NCI-H1048 (cell line): ENCODE data around the gene HK2.
"Not testable (repeated sequence)": the region's sequence is repeated elsewhere in the genome, so short reads cannot be mapped to it uniquely, and the experiment has no call there.

Experiments used
- DNase-seq: peaks from one replicate; lab custom pipeline; 2025; lab: John Stamatoyannopoulos, UW

HK2 gene

DNA sequence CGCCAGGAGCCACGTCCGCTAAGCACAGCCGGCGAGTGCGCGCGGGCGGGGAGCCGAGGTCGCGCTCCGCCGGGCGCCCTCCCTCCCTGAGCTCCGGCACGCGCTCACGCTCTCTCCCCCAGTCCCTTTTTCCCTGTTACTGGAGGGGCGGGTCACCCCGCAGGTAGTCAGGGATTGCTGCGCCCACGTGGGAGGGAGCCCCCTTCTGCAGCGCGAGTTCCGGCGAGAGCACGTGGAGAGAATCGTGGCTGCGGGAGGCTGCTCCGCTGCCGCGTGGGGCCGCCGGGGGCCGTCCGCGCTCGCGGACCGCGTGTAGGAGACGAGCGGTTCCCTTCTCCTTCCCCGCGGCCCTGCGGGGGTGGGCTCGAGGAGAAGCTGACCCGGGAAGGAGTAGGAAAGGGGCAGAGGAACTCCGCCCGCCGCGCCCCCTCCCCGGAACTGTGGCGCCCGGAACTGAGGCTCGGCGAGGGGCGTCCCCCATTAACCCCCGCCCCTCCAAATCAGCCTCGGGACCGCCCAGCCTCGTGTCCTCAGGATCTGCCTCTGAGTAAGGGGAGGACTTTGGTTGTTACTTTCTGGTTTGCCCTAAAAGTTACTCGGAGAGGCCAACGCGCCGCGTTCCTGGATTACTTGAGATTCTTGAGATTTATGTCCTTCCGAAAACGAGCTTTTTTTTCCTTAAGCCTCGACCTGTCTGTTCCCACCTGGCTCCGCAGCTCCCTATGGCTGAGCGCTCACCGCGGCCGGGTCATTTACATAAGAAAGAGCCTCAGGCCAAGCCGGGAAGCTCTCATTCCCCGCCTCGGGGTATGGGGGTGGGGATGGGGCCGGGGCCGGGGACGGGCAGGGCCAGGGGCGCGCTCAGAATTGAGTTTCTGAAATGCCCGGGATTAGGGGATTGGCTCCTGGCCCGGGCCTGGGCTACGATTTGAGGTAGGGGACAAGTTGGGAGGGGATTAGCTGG lies 1.1 kb downstream of the HK2 start:
- no peak for DNase-seq

DNA sequence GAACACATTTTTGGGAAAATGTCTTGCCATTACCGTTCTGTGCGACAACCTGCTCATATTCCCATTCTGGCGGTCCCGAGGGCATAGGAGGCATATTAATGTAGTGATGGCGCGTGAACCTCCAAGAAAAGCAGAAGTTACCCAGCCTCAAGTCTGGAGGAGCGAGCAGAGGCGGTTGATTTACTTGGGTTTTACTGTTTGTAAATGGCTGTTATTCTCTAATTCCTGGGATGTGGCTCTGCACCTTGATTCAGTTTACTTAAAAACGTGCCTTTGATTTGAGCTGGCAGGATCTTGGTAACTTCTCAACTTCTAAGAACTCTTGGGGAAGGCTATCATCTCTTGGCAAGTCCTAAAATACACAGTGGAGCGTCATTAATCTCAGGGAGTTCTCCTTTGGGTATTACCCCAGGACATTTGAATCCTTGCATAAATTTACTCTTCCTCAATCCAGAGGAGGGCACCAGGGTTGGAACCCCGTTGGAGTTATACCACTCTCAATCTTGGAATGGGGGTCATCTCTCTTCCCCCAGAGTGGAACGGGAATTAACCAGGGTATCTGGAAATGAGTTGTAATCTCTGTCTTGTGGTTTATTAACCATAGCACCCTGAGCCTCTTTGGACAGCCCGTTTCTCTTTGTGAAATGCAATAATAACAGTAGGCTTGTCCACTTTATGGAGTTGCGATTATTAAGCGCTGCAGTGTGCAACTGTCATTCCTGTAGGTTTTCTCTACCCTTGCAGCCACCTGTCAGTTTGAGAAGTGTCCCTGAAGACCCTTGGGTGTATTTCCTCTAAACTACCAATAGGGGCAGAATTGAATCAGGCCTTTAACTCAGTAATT lies 2.1 kb downstream of the HK2 start:
- no peak for DNase-seq

DNA sequence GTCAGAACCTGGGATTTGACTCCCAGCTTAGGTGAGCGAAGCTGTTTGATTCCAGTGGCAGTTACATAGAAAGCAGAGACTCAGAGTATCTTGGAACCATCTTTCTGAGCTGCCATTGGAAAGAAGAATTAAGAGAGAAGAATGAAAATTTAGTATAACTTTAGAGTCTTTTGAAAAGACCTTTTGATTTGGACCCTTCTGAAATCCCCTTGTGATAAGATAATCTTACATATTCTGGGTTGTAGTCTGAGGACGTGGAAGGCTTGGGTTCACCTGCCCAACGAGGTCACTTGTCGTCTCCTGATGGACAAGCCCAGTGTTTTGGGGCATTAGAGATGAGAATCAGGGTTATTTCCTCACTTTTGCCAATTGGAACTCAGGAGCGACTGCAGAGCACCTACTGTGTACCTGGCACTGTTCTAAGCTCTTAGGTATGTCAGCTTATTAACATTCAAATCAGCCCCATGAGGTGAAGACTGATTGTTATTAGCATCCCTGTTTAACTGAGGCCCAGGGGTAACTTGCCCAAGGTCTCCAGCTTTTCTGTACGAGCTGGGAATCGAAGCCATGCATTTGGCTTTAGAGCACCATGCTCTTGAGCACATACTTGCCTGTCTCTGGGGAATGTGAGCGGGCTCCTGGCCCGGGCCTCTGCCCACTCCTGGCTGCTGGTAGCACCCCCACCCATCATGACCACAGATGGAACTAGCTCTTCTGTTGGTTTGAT lies 2.9 kb downstream of the HK2 start:
- DNase-seq: no peak

DNA sequence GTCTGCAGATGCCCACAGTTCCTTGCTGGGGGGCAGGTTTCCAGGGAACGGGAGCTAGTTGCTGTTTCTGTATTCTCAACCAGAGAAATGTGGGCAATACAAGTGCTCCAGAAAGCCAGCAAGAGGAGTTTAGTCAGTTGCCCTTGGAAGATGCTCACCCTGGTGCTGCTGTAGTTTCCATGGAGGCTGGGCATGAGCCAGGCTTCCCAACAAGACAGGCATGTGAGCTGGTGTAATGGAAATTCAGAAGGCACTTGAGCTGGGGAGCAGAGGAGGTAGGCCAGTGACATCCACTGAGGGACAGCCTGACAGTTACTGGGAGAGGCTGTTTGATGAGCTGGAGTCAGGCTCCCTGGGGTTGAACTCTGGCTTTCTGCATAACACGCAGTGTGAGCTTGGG lies 7.7 kb downstream of the HK2 start:
- DNase-seq: no peak

DNA sequence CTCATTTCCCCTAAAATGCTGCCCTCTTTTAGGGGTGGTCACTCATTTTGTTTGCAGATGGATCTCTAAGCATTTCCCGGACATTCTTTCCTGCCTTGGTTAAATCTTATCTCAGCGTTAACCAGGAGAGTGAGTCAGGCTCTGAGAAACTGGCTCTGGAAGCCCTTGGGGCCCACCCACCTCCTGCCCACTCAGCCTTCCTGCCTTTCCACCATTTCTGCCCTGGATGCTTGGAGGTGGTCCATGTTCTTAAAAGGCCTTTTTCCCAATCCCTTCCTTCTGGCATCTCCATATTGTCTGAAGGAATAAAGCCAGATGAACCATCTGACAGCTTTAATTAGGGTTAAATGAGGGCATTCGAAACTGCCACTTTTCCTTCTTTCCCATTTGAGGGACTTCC lies 9.5 kb downstream of the HK2 start:
- DNase-seq: no peak

DNA sequence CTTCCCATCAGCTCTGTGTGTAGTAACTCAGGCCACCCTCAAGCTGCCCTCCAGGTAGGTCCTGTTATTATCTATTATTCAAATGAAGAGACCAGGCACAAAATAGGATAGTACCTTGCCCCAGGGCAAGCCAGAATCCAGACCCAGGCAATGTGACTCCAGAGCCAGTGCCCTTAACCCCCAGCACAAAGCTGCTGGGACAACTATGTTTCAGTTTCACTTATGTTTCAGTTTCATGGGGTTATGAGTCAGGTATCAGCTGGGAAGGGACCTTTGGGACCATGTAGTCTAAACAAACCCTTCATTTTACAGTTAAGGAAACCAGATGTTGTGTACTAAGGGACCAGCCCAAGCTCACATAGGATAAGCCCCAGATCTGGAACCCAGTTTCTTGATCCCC lies 10.0 kb downstream of the HK2 start:
- no peak for DNase-seq

DNA sequence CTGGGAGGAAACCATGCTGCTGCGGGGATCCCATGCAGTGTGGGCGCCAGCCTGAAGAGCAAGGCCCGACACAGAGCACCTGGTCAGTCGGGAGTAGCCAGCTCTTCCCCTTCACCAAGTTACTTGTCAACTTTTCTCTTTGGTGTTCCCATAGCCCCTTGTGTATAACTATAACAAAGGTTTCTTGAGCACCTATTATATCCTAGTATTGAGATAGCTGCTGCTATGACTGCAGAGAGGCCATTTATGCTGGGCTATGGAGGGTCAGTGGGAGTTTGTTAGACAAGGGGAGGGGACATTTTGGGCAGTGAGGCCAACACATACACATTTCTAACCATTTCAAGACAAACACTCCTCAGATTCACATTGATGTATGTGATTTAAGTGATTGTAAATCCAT lies 10.8 kb downstream of the HK2 start:
- DNase-seq: no peak

DNA sequence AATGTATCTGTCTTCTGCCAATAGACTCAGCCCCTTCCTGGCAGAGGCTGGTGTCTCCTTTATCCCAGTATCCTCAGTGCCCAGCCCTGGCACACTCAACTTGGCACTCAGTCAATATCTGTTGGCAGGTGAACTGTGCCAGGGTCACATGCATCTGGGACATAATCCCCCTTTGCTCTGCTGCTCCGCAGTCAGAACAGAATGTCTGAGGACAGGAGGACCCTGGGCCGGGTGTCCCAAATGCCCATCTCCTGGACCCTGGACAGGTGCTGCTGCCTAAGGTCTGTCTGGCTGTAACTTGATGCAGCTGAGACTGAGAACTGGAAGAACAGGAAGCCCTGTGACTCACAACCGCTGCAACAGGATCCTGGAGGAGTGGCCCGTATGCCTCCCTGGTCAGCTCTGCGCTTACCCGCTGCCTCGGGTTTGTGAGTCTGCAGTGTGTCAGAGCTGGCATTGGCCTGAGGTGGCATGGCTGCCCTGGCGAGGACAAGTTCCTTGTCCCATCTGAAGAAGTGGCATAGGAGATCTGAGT lies 11.4 kb downstream of the HK2 start:
- no peak for DNase-seq

DNA sequence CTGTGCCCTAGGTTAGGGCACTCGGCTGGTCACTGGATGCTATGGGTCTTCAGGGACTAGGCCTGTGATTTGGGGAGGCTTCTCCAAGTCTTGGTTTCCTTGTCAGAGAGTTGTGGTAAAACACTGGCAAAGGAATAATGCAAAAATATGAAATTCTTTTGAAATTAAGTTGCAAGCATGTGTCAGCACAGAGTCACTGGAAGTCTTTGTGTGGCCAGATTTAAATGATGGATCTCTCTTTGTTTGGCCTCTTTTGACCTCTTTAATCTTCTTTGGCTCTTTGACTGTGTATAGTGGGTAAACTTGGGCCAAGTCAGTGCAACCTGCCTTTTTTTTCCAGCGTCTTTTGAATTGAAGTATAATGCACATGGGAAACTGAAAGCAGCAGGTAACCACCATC lies 12.1 kb downstream of the HK2 start:
- no peak for DNase-seq

DNA sequence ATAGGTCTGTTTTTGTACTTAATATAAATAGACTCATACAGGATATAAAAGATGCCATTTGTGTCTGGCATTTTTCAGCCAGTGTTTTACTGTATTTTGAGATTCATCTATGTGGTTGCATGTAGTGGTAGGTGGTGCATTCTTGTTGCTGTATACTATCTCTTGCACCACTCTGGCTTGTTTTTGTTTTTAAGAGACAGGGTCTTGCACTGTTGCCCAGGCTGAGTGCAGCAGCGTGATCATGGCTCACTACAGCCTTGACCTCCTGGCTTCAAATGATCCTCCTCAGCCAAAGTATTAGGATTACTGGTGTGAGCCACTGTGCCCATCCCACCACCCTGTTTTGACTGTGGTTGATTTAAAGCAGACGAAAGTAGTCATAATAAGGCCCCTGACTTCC lies 12.6 kb downstream of the HK2 start:
- DNase-seq: no peak

DNA sequence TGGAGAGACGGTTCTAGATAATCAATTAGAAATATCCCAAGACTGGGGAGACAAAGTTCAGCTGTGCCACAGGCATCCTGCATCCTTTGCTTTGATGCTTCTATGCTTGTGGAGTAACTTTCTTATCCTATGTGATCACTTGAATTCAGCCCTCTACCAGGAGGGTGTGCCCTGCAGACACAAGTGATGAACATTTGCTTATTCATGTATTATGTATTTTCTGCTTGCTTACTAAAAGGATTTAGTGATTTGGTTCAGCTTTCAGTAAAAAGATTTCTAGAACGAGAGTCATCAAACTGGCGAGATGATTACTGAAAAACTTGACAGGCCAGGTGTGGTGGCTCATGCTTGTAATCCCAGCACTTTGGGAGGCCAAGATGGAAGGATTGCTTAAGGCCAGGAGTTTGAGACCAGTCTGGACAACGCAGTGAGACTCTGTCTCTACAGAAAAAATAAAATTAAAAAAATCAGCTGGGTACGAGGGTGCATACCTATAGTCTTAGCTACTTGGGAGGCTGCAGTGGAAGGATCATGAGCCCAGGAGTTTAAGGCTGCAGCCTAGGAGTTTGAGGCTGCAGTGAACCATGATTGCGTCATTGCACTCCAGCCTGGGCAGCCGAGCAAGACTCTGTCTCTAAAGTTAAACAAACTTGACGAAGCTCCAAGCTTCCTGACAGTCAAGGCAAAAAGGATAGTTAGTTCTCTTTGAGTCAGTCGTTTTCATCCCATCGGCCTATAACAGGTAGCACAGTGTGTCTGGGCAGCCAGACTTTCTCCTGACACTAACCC lies 13.3 kb downstream of the HK2 start:
- DNase-seq: no peak

DNA sequence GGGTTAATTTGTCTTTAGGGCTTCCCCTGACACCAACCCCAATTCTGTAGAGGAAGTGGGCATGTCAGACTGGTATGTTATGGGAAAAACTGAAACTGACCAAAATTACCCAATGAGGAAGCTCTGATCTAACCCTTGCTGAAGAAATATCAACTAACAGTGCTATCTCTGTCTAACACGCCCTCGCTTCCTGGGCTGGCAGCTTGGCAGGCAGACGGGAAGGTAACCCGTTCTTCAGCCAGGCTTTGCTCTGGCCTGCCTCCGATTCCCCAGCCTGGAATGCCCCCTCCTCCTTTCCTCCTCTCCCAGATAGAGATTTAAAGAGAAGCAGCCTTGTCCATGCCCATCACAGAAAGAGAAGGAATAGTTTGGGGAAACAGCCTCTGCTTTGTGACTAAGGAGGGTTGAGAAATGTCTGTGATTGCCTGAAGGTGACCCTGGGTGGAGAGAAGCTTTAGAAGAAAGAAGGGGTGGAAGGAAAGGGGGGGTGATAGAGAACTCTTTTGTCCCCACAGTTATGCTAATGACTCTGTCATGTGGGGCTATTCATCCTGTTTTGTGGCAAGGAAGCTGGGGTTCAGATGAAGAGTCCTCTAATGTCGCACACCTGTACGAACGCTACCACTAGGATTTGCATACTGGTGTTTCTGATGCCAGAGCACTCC lies 15.4 kb downstream of the HK2 start:
- no peak for DNase-seq

DNA sequence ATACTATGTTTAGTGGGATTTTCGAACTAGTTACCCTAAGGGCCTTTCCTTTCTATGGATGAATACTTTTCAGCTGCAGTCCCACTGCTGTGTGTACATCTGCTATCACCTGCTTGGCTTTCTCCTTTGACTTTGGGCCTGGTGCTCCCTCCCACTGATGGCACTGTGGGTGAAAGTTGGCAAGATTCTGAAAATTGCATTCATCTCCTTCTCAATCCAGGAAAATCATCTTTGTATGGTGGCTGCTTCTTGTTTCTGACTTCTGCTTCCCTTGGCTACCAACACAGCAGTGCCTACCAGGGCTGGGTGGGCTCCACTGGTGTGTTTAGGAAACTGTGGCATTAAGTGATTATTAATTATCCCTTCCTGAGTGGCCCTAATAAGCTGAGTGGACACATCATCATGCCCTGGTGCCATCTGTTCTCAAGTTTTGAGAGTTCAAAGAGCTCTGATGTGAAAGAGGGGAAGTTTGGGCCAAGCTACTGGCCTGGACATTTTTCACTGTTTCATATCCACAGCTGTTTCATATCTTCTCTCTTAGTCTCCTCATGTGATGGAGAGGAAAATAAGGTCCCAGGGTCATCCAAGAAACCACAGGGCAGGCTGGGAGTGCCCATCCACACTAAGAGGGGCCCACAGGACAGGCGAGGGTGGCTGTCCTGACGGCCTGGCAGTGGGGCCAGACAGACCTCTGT lies 16.7 kb downstream of the HK2 start:
- no peak for DNase-seq

DNA sequence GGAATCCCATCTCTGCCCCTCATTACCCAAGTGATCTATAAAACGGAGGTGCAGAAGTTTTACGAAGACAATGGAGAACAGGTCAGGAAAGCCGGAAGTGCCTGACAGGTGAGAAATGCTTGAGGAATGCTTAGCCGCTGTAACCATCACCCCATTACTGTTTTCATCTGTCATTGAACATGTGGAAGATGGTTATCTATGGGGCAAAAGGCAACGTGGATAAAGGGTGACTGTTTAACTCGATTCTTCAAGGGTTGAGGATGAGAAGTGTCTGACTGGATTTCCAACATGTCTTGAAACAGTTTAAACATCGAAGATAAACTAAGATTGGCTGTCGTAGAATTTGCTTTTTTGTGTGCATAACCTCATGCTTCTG lies 17.3 kb downstream of the HK2 start:
- DNase-seq: no peak

DNA sequence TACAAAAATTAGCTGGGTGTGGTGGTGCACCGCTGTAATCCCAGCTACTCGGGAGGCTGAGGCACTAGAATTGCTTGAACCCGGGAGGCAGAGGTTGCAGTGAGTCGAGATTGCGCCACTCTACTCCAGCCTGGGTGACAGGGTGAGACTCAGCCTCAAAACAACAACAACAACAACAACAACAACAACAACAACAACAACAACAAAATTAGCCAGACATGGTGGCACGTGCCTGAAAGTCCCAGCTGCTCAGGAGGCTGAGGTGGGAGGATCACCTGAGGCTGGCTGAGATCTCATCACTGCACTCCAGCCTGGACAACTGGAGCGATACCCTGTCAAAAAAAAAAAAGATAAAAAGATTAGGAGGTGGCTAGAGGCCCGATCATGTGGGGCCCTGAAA lies 19.4 kb downstream of the HK2 start:
- DNase-seq: not testable (repeated sequence)

DNA sequence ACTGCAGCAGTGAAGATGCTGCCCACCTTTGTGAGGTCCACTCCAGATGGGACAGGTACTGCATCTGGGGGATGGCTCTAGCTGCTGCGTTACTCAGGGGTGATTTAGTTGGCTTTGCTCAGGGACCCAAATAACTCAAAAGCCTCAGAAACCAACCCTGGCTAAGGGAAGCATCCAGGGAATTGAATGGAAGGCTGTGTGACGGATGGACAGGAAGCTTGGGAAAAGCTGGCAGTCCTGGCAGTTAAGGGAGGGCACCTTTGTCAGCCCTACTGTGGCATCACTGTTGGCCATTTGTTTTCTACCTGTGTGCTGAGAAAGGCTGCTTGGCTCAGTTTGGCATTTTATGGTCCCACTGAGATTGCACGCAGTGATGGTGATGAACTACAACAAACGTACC lies 20.5 kb downstream of the HK2 start:
- no peak for DNase-seq

DNA sequence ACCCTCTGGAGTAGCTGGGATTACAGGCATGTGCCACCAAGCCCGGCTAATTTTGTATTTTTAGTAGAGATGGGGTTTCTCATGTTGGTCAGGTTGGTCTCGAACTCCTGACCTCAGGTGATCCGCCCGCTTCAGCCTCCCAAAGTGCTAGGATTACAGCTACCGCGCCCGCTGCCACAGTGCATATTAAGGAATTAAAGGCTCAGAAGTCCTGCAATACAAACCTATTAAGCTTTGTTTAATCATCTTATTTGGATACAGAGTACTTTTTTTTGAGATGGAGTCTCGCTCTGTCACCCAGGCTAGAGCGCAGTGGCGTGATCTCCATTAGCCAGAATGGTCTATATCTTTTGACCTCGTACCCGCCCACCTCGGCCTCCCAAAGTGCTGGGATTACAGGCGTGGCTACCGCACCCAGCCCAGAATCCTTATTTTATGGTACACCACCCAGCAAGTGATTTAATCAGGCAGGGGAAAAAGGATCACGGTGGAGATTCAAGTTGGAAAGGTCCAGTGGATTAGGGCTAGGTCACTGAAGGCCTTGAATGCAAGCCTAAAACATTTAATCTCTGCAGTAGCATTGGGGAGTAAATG lies 21.3 kb downstream of the HK2 start:
- DNase-seq: not testable (repeated sequence)

DNA sequence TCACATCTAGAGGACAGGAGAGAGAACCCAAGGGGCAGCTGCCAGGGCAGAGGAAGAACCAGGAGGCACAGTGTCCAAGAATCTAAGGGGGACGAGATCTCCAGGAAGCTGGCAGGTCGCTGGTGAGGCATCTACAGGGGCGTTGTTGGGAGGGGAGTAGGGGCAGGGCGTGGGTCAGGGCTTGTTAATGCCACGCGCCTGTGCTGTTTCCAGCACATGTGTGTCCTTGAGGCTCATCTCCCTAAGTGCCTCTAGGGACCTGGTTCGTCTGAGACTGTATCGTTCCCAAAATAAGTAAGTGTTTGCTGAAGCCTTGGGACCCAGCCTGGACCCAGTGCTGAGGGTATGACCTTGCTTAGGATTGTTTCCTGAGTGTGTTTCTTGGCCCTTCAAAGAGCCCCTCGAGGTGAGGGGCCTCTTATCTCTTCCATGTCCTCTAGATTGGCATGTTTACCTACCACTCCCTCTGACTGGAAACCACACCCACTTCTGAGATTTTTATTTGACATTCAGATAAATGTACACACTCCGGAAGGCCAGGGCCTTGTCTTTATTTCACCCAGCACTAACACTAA lies 22.2 kb downstream of the HK2 start:
- DNase-seq: no peak

DNA sequence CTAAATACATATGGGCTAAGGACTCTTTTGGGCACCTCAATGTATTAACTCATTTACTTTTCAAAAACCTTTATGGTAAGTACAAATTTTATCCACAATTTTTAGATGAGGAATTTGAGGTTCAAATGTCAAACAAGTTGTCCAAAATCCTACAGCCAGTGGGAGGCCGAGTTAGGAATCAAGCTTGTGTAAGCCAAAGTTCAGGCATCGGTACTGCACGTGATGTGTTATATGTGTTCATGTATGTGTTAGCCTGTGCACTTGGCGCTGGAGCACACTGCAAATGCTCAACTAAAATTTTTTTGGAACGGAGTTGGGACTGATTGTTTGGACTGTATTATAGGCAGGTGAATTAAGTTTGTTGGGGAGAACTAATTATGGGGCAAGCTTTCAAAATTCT lies 22.7 kb downstream of the HK2 start:
- no peak for DNase-seq

DNA sequence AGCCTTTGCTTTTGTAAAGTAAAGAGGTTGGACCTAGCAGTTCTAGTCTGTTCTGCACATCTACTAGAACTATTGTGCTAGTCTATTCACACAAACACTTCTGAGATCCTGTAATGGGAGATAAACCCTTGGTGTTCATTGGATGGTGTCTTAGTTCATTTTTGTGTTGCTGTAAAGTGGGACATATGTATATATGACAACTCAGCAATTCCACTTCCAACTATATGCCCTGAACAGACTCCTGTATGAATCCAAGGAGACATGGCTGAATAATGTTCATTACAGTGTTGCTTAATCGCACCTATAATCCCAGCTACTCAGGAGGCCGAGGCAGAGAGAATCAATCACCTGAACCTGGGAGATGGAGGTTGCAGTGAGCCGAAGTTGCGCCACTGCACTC lies 23.3 kb downstream of the HK2 start:
- DNase-seq: no peak
